B cell (primary cell): ENCODE data around the gene TMEM238.

Experiments
- EZH2 ChIP-seq: IDR thresholded peaks from 2 replicates; pipeline ENCODE4 v1.6.1; 2012; ENCODE audit warnings: borderline replicate concordance, low read depth, mild to moderate bottlenecking, moderate library complexity, low read length; ENCODE audit not compliant: insufficient read depth, poor library complexity, severe bottlenecking
- TF ChIP-seq, protein P1 (sequence below): fragments of 200-600 bp; IDR thresholded peaks from one replicate; pipeline ENCODE4 v1.8.0; 2022; ENCODE audit warnings: antibody characterized with exemption, mild to moderate bottlenecking

DNA sequence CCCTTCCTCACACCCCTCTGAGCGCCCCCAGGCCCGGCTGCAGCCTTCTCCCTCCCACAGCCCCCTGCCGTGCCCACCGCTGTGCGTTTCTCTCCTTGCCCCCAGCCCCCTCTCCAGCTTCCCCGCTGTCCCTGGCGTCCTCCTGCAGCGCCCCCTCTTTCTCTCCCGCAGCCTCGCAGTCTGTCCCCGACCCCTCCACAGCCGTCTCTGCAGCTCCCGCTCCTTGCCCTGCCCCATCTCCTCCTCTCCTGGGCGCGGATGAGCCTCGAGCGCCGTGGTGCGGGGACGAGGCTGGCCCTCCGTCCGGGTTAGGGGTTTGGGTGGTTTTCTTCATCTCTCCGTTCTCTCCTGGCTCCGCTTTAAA is 43.3 kb downstream of the TMEM238 start:
- TF ChIP-seq, protein P1, sequence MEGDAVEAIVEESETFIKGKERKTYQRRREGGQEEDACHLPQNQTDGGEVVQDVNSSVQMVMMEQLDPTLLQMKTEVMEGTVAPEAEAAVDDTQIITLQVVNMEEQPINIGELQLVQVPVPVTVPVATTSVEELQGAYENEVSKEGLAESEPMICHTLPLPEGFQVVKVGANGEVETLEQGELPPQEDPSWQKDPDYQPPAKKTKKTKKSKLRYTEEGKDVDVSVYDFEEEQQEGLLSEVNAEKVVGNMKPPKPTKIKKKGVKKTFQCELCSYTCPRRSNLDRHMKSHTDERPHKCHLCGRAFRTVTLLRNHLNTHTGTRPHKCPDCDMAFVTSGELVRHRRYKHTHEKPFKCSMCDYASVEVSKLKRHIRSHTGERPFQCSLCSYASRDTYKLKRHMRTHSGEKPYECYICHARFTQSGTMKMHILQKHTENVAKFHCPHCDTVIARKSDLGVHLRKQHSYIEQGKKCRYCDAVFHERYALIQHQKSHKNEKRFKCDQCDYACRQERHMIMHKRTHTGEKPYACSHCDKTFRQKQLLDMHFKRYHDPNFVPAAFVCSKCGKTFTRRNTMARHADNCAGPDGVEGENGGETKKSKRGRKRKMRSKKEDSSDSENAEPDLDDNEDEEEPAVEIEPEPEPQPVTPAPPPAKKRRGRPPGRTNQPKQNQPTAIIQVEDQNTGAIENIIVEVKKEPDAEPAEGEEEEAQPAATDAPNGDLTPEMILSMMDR = no peak
- TF ChIP-seq EZH2 = no peak
